ENCODE data around the gene CSRP1. TPM values are rescaled to one million over a fixed set of nuclear protein-coding genes. Genes with fewer than 3 reads are reported as not detected.
"Not testable (repeated sequence)": the region's sequence is repeated elsewhere in the genome, so short reads cannot be mapped to it uniquely, and the experiment has no call there.

Gene CSRP1
- total RNA-seq, 1 experiment from 2014 or later = 94.4 TPM

DNA sequence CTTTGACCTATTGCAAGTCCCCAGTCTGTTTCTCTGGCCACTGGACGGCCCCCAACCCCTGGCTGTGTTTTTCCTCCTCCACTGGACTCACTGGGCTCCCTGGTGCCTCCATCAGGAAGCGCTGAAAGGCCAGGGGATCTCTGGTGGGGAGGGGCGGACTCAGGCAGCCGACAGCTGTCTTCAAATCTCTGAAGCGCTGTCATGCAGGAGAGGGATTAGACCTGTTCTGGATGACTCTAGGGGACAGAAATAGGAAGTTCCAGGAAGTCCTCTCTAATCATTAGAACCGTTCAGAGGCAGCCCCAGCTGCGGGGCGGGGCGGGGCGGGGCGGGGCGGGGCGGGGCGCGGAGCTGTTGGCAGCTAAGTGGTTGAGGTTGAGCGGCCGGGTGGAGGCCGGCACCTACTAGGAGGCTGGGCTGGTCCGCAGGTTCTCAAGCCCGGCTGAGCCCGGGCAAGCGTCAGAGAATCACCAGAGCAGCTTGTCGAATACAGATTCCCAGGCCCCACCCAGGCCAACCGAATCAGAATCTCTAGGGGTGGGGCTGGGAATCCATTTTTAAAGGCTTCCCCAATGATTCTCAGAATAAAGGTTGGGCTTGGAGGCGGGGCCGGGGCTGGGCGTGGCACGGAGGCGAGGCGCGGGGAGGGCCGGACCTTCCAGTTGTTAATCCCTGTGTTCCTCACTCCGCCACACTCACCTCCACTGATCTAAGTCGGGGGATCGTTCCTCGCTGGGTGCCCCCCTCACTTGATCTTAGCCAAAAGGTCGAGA is 26.5 kb downstream of the CSRP1 start:
- no TSS peak for BruUV-seq (replicated peaks)
- TF ChIP-seq, protein P1, sequence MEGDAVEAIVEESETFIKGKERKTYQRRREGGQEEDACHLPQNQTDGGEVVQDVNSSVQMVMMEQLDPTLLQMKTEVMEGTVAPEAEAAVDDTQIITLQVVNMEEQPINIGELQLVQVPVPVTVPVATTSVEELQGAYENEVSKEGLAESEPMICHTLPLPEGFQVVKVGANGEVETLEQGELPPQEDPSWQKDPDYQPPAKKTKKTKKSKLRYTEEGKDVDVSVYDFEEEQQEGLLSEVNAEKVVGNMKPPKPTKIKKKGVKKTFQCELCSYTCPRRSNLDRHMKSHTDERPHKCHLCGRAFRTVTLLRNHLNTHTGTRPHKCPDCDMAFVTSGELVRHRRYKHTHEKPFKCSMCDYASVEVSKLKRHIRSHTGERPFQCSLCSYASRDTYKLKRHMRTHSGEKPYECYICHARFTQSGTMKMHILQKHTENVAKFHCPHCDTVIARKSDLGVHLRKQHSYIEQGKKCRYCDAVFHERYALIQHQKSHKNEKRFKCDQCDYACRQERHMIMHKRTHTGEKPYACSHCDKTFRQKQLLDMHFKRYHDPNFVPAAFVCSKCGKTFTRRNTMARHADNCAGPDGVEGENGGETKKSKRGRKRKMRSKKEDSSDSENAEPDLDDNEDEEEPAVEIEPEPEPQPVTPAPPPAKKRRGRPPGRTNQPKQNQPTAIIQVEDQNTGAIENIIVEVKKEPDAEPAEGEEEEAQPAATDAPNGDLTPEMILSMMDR (IDR thresholded peaks at IDR 0.05) = no peak
- TF ChIP-seq TCF7L2 (IDR thresholded peaks at IDR 0.05; ENCODE audit: low read depth, low read length) (no peak), SIN3A (IDR thresholded peaks at IDR 0.05; ENCODE audit: borderline replicate concordance, insufficient read depth, low read depth, low read length) (no peak), POLR2AphosphoS5 (IDR thresholded peaks at IDR 0.05; ENCODE audit: low read depth, low read length) (no peak)
- TF ChIP-seq, protein P2, sequence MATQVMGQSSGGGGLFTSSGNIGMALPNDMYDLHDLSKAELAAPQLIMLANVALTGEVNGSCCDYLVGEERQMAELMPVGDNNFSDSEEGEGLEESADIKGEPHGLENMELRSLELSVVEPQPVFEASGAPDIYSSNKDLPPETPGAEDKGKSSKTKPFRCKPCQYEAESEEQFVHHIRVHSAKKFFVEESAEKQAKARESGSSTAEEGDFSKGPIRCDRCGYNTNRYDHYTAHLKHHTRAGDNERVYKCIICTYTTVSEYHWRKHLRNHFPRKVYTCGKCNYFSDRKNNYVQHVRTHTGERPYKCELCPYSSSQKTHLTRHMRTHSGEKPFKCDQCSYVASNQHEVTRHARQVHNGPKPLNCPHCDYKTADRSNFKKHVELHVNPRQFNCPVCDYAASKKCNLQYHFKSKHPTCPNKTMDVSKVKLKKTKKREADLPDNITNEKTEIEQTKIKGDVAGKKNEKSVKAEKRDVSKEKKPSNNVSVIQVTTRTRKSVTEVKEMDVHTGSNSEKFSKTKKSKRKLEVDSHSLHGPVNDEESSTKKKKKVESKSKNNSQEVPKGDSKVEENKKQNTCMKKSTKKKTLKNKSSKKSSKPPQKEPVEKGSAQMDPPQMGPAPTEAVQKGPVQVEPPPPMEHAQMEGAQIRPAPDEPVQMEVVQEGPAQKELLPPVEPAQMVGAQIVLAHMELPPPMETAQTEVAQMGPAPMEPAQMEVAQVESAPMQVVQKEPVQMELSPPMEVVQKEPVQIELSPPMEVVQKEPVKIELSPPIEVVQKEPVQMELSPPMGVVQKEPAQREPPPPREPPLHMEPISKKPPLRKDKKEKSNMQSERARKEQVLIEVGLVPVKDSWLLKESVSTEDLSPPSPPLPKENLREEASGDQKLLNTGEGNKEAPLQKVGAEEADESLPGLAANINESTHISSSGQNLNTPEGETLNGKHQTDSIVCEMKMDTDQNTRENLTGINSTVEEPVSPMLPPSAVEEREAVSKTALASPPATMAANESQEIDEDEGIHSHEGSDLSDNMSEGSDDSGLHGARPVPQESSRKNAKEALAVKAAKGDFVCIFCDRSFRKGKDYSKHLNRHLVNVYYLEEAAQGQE (IDR thresholded peaks at IDR 0.05; ENCODE audit: insufficient read depth in 1 of 2, low read depth in 2 of 2, low read length in 1 of 2) = no peak
- peak overlapping the region; percentile 40 to 53 for H3K4me3 ChIP-seq (ENCODE audit: low read depth in 2 of 2, low read length in 2 of 2)
- intact Hi-C loops (cut with micrococcal nuclease; ENCODE audit: unreplicated experiment) = no loop called here
- DNase-seq (ENCODE audit: low read depth, low spot score) (no peak), ATAC-seq (peak; percentile 81)
- POLR2A ChIA-PET = interaction anchor here (0.6 kb wide), 1 partner anchor 18 kb away, joined by 3 read pairs; no protein-coding TSS in a partner anchor
- H3K9me3 ChIP-seq (ENCODE audit: control insufficient read depth, insufficient read depth, low read depth, low read length) = no peaks in the 10 kb centered on the region
- no peaks in the 10 kb centered on the region for H3K27me3 ChIP-seq (ENCODE audit: control insufficient read depth, insufficient read depth, low read length)
- H3K27ac ChIP-seq (ENCODE audit: low read length) = no peak overlapping the region; the same call in 1 of the 2 replicates
- no peaks in the 10 kb centered on the region for H3K36me3 ChIP-seq (ENCODE audit: control insufficient read depth, insufficient read depth, low read length)
- peaks cover 14% of the 10 kb centered on the region for H3K4me1 ChIP-seq (ENCODE audit: control insufficient read depth, insufficient read depth, low read length)
- in situ Hi-C loops (cut with HindIII; ENCODE audit: low pct_unique_long_range_greater_than_20kb, low sequenced_read_pairs) = no loop called here
- CTCF ChIA-PET = interaction anchor here (0.7 to 3.6 kb wide), 5 partner anchors 12 to 40 kb away, joined by 3 to 110 read pairs (median 5); no protein-coding TSS in a partner anchor

DNA sequence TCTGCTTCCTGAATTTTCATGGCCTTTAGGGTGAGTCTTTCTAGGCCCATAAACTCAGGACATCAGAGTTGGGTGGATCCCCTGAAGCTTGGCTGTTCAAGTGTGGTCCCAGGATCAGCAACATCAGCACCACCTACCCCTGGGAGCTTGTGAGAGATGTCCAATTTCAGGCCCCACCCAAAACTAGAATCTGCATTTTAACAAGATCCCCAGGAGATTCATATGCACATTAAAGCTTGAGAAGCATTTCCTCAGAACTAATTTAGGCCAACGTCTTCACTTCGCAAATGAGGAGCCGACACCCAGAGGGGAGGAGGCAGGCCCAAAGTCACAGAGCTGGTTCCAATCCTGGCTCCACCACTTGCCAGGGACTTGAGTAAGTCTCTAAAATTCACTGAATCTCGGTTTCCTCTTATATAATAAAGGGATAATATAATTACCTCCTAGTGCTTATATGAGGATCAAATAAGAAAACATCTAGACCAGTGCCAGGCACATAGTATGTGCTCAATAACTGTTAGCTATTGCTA is 27.7 kb downstream of the CSRP1 start:
- peaks cover 14% of the 10 kb centered on the region for H3K4me1 ChIP-seq (ENCODE audit: control insufficient read depth, insufficient read depth, low read length)
- in situ Hi-C loops (cut with HindIII; ENCODE audit: low pct_unique_long_range_greater_than_20kb, low sequenced_read_pairs) = no loop called here
- TF ChIP-seq SIN3A (IDR thresholded peaks at IDR 0.05; ENCODE audit: borderline replicate concordance, insufficient read depth, low read depth, low read length) (no peak), TCF7L2 (IDR thresholded peaks at IDR 0.05; ENCODE audit: low read depth, low read length) (no peak), POLR2AphosphoS5 (IDR thresholded peaks at IDR 0.05; ENCODE audit: low read depth, low read length) (no peak)
- TF ChIP-seq, protein P2 (IDR thresholded peaks at IDR 0.05; ENCODE audit: insufficient read depth in 1 of 2, low read depth in 2 of 2, low read length in 1 of 2) = no peak
- TF ChIP-seq, protein P1 (IDR thresholded peaks at IDR 0.05) = no peak
- H3K27ac ChIP-seq (ENCODE audit: low read length) = no peak overlapping the region
- ChIA-PET CTCF (interaction anchor here (1.1 kb wide), 1 partner anchor 31 kb away, joined by 4 read pairs; no protein-coding TSS in a partner anchor), POLR2A (no interaction called here)
- H3K27me3 ChIP-seq (ENCODE audit: control insufficient read depth, insufficient read depth, low read length) = no peaks in the 10 kb centered on the region
- BruUV-seq (replicated peaks) = no TSS peak
- no peak for ATAC-seq
- no peak for DNase-seq (ENCODE audit: low read depth, low spot score)
- H3K4me3 ChIP-seq (ENCODE audit: low read depth in 2 of 2, low read length in 2 of 2) = no peak overlapping the region
- no peaks in the 10 kb centered on the region for H3K36me3 ChIP-seq (ENCODE audit: control insufficient read depth, insufficient read depth, low read length)
- intact Hi-C loops (cut with micrococcal nuclease; ENCODE audit: unreplicated experiment) = no loop called here
- H3K9me3 ChIP-seq (ENCODE audit: control insufficient read depth, insufficient read depth, low read depth, low read length) = no peaks in the 10 kb centered on the region

DNA sequence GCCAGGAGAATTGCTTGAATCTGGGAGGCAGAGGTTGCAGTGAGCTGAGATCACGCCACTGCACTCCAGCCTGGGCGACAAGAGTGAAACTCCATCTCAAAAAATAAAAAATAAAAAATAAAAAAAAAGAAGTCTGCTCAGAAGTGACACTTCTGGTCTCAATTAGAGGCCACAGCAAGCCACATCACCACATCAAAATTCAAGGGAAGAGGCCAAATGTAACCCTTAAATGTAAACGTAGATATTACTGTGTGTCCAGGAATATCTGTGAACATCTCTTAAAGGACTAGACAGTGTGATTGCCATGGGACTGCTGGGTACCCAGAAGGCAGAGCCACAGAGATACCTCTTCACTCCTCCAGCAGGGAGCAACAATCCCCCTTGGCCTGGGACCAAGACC is 28.3 kb downstream of the CSRP1 start:
- ATAC-seq; in situ Hi-C loops (cut with HindIII; ENCODE audit: low pct_unique_long_range_greater_than_20kb, low sequenced_read_pairs); POLR2A ChIA-PET; BruUV-seq (replicated peaks); CTCF ChIA-PET; H3K9me3 ChIP-seq (ENCODE audit: control insufficient read depth, insufficient read depth, low read depth, low read length); intact Hi-C loops (cut with micrococcal nuclease; ENCODE audit: unreplicated experiment); H3K36me3 ChIP-seq (ENCODE audit: control insufficient read depth, insufficient read depth, low read length); H3K27me3 ChIP-seq (ENCODE audit: control insufficient read depth, insufficient read depth, low read length); H3K4me3 ChIP-seq (ENCODE audit: low read depth in 2 of 2, low read length in 2 of 2); H3K27ac ChIP-seq (ENCODE audit: low read length); DNase-seq (ENCODE audit: low read depth, low spot score): not testable (repeated sequence)
- peaks cover 14% of the 10 kb centered on the region for H3K4me1 ChIP-seq (ENCODE audit: control insufficient read depth, insufficient read depth, low read length)

Data from Panc1 (cell line).